Liver (tissue), 9 donors: ENCODE results near the gene SEMA6D. TPM values are rescaled to one million over a fixed set of nuclear protein-coding genes. Genes with fewer than 3 reads are reported as not detected.

Experiments
- DNase-seq: peaks from one replicate; pipeline ENCODE4 v3.0.0-alpha.2; 2017; ENCODE audit warnings: low spot score
- H3K27ac ChIP-seq, 2 donors: one replicate each; pipeline ENCODE4 v1.7.0; 2013; ENCODE audit warnings: inconsistent platforms in 2 of 2, low read length in 2 of 2, control low read depth in 1 of 2, low read depth in 1 of 2, mild to moderate bottlenecking in 1 of 2
- H3K27me3 ChIP-seq, 4 donors: one replicate each; pipeline versions ENCODE4 v1.6.1 to v1.7.0; 2013; ENCODE audit warnings: low read length in 3 of 4, inconsistent platforms in 1 of 4, mild to moderate bottlenecking in 1 of 4, moderate library complexity in 1 of 4; ENCODE audit not compliant: control insufficient read depth in 4 of 4, insufficient read depth in 4 of 4
- H3K36me3 ChIP-seq, 4 donors: one replicate each; pipeline versions ENCODE4 v1.6.1 to v1.7.0; 2013; ENCODE audit warnings: low read length in 3 of 4, mild to moderate bottlenecking in 3 of 4, low read depth in 1 of 4, moderate library complexity in 1 of 4; ENCODE audit not compliant: control insufficient read depth in 4 of 4, insufficient read depth in 3 of 4
- H3K4me1 ChIP-seq, 4 donors: one replicate each; pipeline versions ENCODE4 v1.6.1 to v1.7.0; 2013; ENCODE audit warnings: low read length in 3 of 4, mild to moderate bottlenecking in 3 of 4, moderate library complexity in 1 of 4; ENCODE audit not compliant: control insufficient read depth in 4 of 4, insufficient read depth in 4 of 4
- H3K4me3 ChIP-seq, 3 donors: one replicate each; pipeline versions ENCODE4 v1.6.1 to v1.7.0; 2013; ENCODE audit warnings: low read length in 3 of 3, control low read depth in 1 of 3, low read depth in 1 of 3, mild to moderate bottlenecking in 1 of 3
- H3K9ac ChIP-seq, 2 donors: one replicate each; pipeline ENCODE4 v1.7.0; 2013; ENCODE audit warnings: low read length in 2 of 2, mild to moderate bottlenecking in 2 of 2, moderate library complexity in 2 of 2, control low read depth in 1 of 2, low read depth in 1 of 2
- H3K9me3 ChIP-seq, 4 donors: one replicate each; pipeline versions ENCODE4 v1.6.1 to v1.7.0; 2013; ENCODE audit warnings: low read length in 3 of 4; ENCODE audit not compliant: control insufficient read depth in 4 of 4
- ATF3 ChIP-seq: IDR thresholded peaks from 2 replicates; pipeline ENCODE4 v1.6.1; 2016; ENCODE audit warnings: antibody characterized with exemption
- EGR1 ChIP-seq, 2 donors: IDR thresholded peaks; 2 replicates each; pipeline ENCODE4 v1.6.1; 2016 to 2018; ENCODE audit warnings: antibody characterized with exemption in 2 of 2, low read depth in 2 of 2
- FOXA1 ChIP-seq: IDR thresholded peaks from 2 replicates; pipeline ENCODE4 v1.6.1; 2016; ENCODE audit warnings: antibody characterized with exemption
- FOXA2 ChIP-seq: IDR thresholded peaks from 2 replicates; pipeline ENCODE4 v1.6.1; 2016; ENCODE audit warnings: antibody characterized with exemption
- GABPA ChIP-seq, 2 donors: IDR thresholded peaks in 1 of 2; conservative IDR thresholded peaks in 1 of 2; 2 replicates each; pipeline ENCODE4 v1.6.1; 2016; ENCODE audit warnings: antibody characterized with exemption in 2 of 2, mild to moderate bottlenecking in 1 of 2, moderate library complexity in 1 of 2
- HNF4A ChIP-seq, 2 donors: conservative IDR thresholded peaks; 2 replicates each; pipeline ENCODE4 v1.6.1; 2016; ENCODE audit warnings: antibody characterized with exemption in 2 of 2, mild to moderate bottlenecking in 2 of 2
- JUND ChIP-seq, 2 donors: IDR thresholded peaks; 2 replicates each; pipeline ENCODE4 v1.6.1; 2016; ENCODE audit warnings: antibody characterized with exemption in 2 of 2
- MAX ChIP-seq: IDR thresholded peaks from 2 replicates; pipeline ENCODE4 v1.6.1; 2016; ENCODE audit warnings: antibody characterized with exemption
- RAD21 ChIP-seq, 2 donors: IDR thresholded peaks; 2 replicates each; pipeline ENCODE4 v1.6.1; 2016; ENCODE audit warnings: antibody characterized with exemption in 2 of 2, mild to moderate bottlenecking in 2 of 2
- SP1 ChIP-seq: IDR thresholded peaks from 2 replicates; pipeline ENCODE4 v1.6.1; 2018; ENCODE audit warnings: antibody characterized with exemption, mild to moderate bottlenecking
- TAF1 ChIP-seq: conservative IDR thresholded peaks from 2 replicates; pipeline ENCODE4 v1.6.1; 2016; ENCODE audit warnings: antibody characterized with exemption, mild to moderate bottlenecking
- YY1 ChIP-seq: IDR thresholded peaks from 2 replicates; pipeline ENCODE4 v1.6.1; 2016; ENCODE audit warnings: antibody characterized with exemption, mild to moderate bottlenecking
- WGBS: extraction: QIAGEN DNeasy Blood & Tissue Kit; methylation state at CpG from one replicate; pipeline ENCODE4 v1.1.7; 2013; 5-methylcytosine and 5-hydroxymethylcytosine counted together
- polyA plus RNA-seq, 2 donors: library from polyadenylated mRNA; stranded (reverse) in 1 of 2; unstranded in 1 of 2; fragments of 200-250 nt in 1 of 2; fragments of >200 nt in 1 of 2; fragmentation: Nextera tagmentation in 1 of 2; extraction: Ambion mirVana in 1 of 2; gene quantifications; one replicate each; pipeline versions ENCODE4 v1.2.1 to v1.2.3, GENCODE V29; 2013 to 2015
- total RNA-seq, 2 donors: library from RNA; depleted of rRNA; stranded (reverse); fragments of >200 nt; gene quantifications; one replicate each; pipeline ENCODE4 v1.2.3, GENCODE V29; 2014
- TF ChIP-seq, protein P1 (sequence below): IDR thresholded peaks from 2 replicates; pipeline ENCODE4 v1.6.1; 2016; ENCODE audit warnings: antibody characterized with exemption, mild to moderate bottlenecking
- TF ChIP-seq, protein P2 (sequence below): IDR thresholded peaks from 2 replicates; pipeline ENCODE4 v1.6.1; 2016; ENCODE audit warnings: antibody characterized with exemption
- donor health status: healthy.
- donor health status: healthy.
- donor health status: healthy.
- donor health status: healthy.
- donor health status: healthy.

The SEMA6D gene
- total and polyA plus RNA-seq, 4 donors: 1.0 to 4.5 (median 3.1) TPM

DNA sequence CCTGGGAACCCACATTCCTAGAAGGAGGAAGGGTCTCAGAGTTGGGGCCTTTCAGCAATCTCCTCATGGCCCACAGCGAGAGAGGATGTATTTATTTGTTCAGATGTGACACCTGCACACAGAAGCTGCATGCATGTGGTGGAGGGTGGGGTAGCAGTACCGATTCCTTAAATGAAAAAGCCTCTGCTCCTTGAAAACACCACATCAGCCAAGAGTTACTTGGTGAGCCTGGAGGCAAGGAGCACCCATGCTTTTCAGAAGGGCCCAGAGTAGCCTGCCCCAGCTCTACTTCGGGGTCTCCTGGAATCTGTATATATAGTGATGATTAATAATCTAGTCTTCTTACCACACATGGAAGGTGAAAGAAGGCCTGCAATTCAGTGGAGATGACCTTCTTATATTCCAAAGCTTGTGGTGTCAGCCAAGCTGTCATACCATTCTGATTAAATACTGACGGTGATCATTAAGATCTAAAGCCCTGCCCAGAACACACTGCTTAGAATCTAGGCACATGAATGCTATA lies 33.5 kb downstream of the SEMA6D start (continued):
- TF ChIP-seq SP1 (no peak), FOXA2 (no peak), JUND (IDR thresholded peaks at IDR 0.05) (no peak), TAF1 (no peak), ATF3 (no peak), GABPA (IDR thresholded peaks at IDR 0.05 in 1 of 2, conservative IDR thresholded peaks at IDR 0.05 in 1 of 2) (no peak)

DNA sequence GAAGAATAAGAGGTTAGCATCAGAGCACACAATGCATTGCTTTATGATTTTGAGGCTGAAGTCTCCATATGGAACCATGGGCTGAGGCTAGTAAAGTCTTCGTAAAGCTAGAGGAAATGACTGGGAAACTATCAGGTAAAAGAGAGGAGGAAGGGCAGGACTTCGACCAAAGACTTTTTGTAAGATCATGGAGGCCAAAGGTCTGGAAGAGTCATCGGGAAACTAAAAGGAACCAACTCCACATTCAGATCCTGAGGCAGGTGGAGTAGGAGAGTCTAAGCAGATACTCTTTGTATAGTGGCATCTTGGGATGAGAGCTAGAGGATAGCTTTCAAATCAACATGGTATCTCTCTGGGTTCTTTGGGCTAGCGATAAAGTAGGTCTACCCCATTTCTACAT lies 36.3 kb downstream of the SEMA6D start:
- H3K27ac ChIP-seq: no peak overlapping the region
- no peaks in the 10 kb centered on the region for H3K4me1 ChIP-seq
- no peak overlapping the region for H3K4me3 ChIP-seq
- H3K9ac ChIP-seq: no peak overlapping the region
- DNase-seq: no peak
- H3K9me3 ChIP-seq: peaks cover 0 to 7% (median 7%) of the 10 kb centered on the region in 4 donors
- WGBS: 84% methylated on average over 4 of the region's 4 CpGs
- no peaks in the 10 kb centered on the region for H3K27me3 ChIP-seq
- no peaks in the 10 kb centered on the region for H3K36me3 ChIP-seq
- TF ChIP-seq RAD21 (IDR thresholded peaks at IDR 0.05): no peak

DNA sequence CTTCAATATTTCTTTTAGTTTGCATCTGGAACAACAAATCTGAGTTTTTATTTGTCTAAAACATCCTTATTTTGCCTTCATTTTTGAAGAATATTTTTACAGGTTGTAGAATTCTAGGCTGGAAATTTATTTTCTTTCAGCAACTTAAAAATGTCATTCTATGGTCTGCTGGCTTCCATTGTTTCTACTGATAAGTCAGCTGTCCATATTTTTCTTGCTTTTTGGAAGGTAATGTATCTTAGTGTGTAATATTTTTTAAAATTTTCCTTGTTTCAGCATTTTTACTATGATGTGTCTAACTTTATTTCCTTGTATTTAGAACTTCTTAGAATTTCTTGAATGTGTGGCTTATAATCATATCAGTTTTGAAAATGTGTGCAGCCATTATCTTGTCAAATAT lies 37.0 kb downstream of the SEMA6D start:
- H3K4me1 ChIP-seq: no peaks in the 10 kb centered on the region
- DNase-seq: no peak
- TF ChIP-seq FOXA1 (no peak), FOXA2 (no peak), HNF4A (conservative IDR thresholded peaks at IDR 0.05) (no peak), EGR1 (IDR thresholded peaks at IDR 0.05; ENCODE audit: low read depth in 2 of 2) (no peak), ATF3 (no peak), RAD21 (IDR thresholded peaks at IDR 0.05) (no peak), MAX (no peak)
- TF ChIP-seq, protein P1, sequence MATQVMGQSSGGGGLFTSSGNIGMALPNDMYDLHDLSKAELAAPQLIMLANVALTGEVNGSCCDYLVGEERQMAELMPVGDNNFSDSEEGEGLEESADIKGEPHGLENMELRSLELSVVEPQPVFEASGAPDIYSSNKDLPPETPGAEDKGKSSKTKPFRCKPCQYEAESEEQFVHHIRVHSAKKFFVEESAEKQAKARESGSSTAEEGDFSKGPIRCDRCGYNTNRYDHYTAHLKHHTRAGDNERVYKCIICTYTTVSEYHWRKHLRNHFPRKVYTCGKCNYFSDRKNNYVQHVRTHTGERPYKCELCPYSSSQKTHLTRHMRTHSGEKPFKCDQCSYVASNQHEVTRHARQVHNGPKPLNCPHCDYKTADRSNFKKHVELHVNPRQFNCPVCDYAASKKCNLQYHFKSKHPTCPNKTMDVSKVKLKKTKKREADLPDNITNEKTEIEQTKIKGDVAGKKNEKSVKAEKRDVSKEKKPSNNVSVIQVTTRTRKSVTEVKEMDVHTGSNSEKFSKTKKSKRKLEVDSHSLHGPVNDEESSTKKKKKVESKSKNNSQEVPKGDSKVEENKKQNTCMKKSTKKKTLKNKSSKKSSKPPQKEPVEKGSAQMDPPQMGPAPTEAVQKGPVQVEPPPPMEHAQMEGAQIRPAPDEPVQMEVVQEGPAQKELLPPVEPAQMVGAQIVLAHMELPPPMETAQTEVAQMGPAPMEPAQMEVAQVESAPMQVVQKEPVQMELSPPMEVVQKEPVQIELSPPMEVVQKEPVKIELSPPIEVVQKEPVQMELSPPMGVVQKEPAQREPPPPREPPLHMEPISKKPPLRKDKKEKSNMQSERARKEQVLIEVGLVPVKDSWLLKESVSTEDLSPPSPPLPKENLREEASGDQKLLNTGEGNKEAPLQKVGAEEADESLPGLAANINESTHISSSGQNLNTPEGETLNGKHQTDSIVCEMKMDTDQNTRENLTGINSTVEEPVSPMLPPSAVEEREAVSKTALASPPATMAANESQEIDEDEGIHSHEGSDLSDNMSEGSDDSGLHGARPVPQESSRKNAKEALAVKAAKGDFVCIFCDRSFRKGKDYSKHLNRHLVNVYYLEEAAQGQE: no peak
- H3K4me3 ChIP-seq: no peak overlapping the region
- peaks cover 0 to 7% (median 7%) of the 10 kb centered on the region in 4 donors for H3K9me3 ChIP-seq
- no peaks in the 10 kb centered on the region for H3K36me3 ChIP-seq
- no peaks in the 10 kb centered on the region for H3K27me3 ChIP-seq
- H3K27ac ChIP-seq: no peak overlapping the region
- H3K9ac ChIP-seq: no peak overlapping the region

- Histone ChIP-seq H3K4me1 (no peaks in the 10 kb centered on the region), H3K27me3 (no peaks in the 10 kb centered on the region), H3K27ac (no peak overlapping the region), H3K9me3 (peaks cover 0 to 7% (median 7%) of the 10 kb centered on the region in 4 donors), H3K36me3 (no peaks in the 10 kb centered on the region), H3K4me3 (no peak overlapping the region), H3K9ac (no peak overlapping the region)
- DNase-seq: no peak
- 69% methylated on average over 2 of the region's 2 CpGs for WGBS
- TF ChIP-seq TAF1: no peak
- TF ChIP-seq, protein P2, sequence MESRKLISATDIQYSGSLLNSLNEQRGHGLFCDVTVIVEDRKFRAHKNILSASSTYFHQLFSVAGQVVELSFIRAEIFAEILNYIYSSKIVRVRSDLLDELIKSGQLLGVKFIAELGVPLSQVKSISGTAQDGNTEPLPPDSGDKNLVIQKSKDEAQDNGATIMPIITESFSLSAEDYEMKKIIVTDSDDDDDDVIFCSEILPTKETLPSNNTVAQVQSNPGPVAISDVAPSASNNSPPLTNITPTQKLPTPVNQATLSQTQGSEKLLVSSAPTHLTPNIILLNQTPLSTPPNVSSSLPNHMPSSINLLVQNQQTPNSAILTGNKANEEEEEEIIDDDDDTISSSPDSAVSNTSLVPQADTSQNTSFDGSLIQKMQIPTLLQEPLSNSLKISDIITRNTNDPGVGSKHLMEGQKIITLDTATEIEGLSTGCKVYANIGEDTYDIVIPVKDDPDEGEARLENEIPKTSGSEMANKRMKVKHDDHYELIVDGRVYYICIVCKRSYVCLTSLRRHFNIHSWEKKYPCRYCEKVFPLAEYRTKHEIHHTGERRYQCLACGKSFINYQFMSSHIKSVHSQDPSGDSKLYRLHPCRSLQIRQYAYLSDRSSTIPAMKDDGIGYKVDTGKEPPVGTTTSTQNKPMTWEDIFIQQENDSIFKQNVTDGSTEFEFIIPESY: no peak
- TF ChIP-seq GABPA (IDR thresholded peaks at IDR 0.05 in 1 of 2, conservative IDR thresholded peaks at IDR 0.05 in 1 of 2): no peak
- TF ChIP-seq MAX: no peak
- TF ChIP-seq ATF3: no peak
- no peak for TF ChIP-seq YY1
- TF ChIP-seq, protein P1: no peak
- TF ChIP-seq RAD21 (IDR thresholded peaks at IDR 0.05): no peak
- TF ChIP-seq JUND (IDR thresholded peaks at IDR 0.05): no peak
Observed at GRCh38 chr15:47755941-47756340, 38.6 kb downstream of the SEMA6D start.
